Left ventricle myocardium superior (tissue), 1 donor: Measurements from ENCODE around the gene NCOA5. TPM values are rescaled to one million over a fixed set of nuclear protein-coding genes. Genes with fewer than 3 reads are reported as not detected.

Source experiments
- ATAC-seq: fragments of 200-7000 bp; cut with Tn5 transposase; one replicate; pipeline ENCODE4 v1.9.1; 2020; ENCODE audit warnings: mild to moderate bottlenecking, moderate library complexity
- DNase-seq: peaks from one replicate; pipeline ENCODE4 v3.0.0-alpha.2; 2020
- intact Hi-C: fragments of 100-400 bp; cut with micrococcal nuclease; formaldehyde crosslinking; loops from one replicate; pipeline ENCODE4 v1.11.0; 2022
- total RNA-seq: library from RNA; stranded (reverse); fragmentation: NEBNext Ultra II Directional; extraction: Animal tissue kit (Norgen Biotek cat#: 25700); gene quantifications from one replicate; pipeline ENCODE4 v1.2.1, GENCODE V29; 2021
- donor health status: DM: no; HTN: yes; CAD: no; lungs with severe emphysema.

The NCOA5 gene
- total RNA-seq, 1 donor from 2014 or later, result 19.4 TPM

GRCh38 chr20:46051556-46052308 lies 38.0 kb downstream of the NCOA5 start:
- intact Hi-C loops, result no loop called here
- ATAC-seq (no peak), DNase-seq (no peak)

GRCh38 chr20:46050885-46051284 lies 38.9 kb downstream of the NCOA5 start:
- no peak for DNase-seq
- no peak for ATAC-seq
- intact Hi-C loops, result no loop called here

- intact Hi-C loops, result no loop called here
- DNase-seq (no peak), ATAC-seq (no peak)
Measured at GRCh38 chr20:46050444-46050843, 39.3 kb downstream of the NCOA5 start.

GRCh38 chr20:46049815-46050214 lies 39.9 kb downstream of the NCOA5 start:
- intact Hi-C loops, result no loop called here
- ATAC-seq, result no peak

GRCh38 chr20:46049190-46049589 lies 40.6 kb downstream of the NCOA5 start:
- no peak for DNase-seq
- intact Hi-C loops, result no loop called here
- ATAC-seq, result no peak

More at GRCh38 chr20:46049815-46050214, 39.9 kb downstream of the NCOA5 start:
- DNase-seq, result no peak

- intact Hi-C loops, result no loop called here
- ATAC-seq, result no peak
Measured at GRCh38 chr20:46047821-46048220, 41.9 kb downstream of the NCOA5 start.

GRCh38 chr20:46046588-46047310 lies 43.0 kb downstream of the NCOA5 start:
- ATAC-seq, result no peak
- intact Hi-C loops, result no loop called here

More at GRCh38 chr20:46047821-46048220, 41.9 kb downstream of the NCOA5 start:
- no peak for DNase-seq

GRCh38 chr20:46044896-46045295 lies 44.9 kb downstream of the NCOA5 start:
- no peak for ATAC-seq
- intact Hi-C loops, result no loop called here

More at GRCh38 chr20:46046588-46047310, 43.0 kb downstream of the NCOA5 start:
- no peak for DNase-seq

GRCh38 chr20:46043556-46043955 lies 46.2 kb downstream of the NCOA5 start:
- intact Hi-C loops, result no loop called here
- no peak for DNase-seq
- ATAC-seq, result no peak

More at GRCh38 chr20:46044896-46045295, 44.9 kb downstream of the NCOA5 start:
- no peak for DNase-seq

GRCh38 chr20:46040902-46041535 lies 48.7 kb downstream of the NCOA5 start:
- intact Hi-C loops, result no loop called here
- ATAC-seq (no peak), DNase-seq (peak; percentile 39)

- intact Hi-C loops, result no loop called here
- no peak for DNase-seq
- no peak for ATAC-seq
Measured at GRCh38 chr20:46037036-46037435, 52.7 kb downstream of the NCOA5 start.

GRCh38 chr20:46036370-46036769 lies 53.4 kb downstream of the NCOA5 start:
- intact Hi-C loops, result no loop called here
- no peak for ATAC-seq
- DNase-seq, result no peak

- DNase-seq (no peak), ATAC-seq (no peak)
- intact Hi-C loops, result no loop called here
Measured at GRCh38 chr20:46035713-46036112, 54.0 kb downstream of the NCOA5 start.

- intact Hi-C loops, result no loop called here
Measured at GRCh38 chr20:46035253-46035652, 54.5 kb downstream of the NCOA5 start.

GRCh38 chr20:46034039-46034438 lies 55.7 kb downstream of the NCOA5 start:
- no peak for DNase-seq
- intact Hi-C loops, result no loop called here
- ATAC-seq, result no peak

More at GRCh38 chr20:46035253-46035652, 54.5 kb downstream of the NCOA5 start:
- ATAC-seq (no peak), DNase-seq (no peak)

GRCh38 chr20:46031701-46032254 lies 58.0 kb downstream of the NCOA5 start:
- peak; percentile 62 for DNase-seq
- intact Hi-C loops, result no loop called here
- peak; percentile 61 for ATAC-seq

GRCh38 chr20:46031014-46031569 lies 58.7 kb downstream of the NCOA5 start:
- no peak for ATAC-seq
- intact Hi-C loops, result no loop called here
- DNase-seq, result no peak

GRCh38 chr20:46030284-46031013 lies 59.3 kb downstream of the NCOA5 start:
- ATAC-seq, result no peak
- intact Hi-C loops, result no loop called here
- no peak for DNase-seq
